HG03196 (cell line): ENCODE results near the gene HAVCR1.
"Not testable (repeated sequence)": the region's sequence is repeated elsewhere in the genome, so short reads cannot be mapped to it uniquely, and the experiment has no call there.

Experiments
- ATAC-seq: cut with Tn5 transposase; IDR thresholded peaks from one replicate; pipeline ENCODE4 v1.9.1; 2021; ENCODE audit not compliant: unreplicated experiment

The HAVCR1 gene

DNA sequence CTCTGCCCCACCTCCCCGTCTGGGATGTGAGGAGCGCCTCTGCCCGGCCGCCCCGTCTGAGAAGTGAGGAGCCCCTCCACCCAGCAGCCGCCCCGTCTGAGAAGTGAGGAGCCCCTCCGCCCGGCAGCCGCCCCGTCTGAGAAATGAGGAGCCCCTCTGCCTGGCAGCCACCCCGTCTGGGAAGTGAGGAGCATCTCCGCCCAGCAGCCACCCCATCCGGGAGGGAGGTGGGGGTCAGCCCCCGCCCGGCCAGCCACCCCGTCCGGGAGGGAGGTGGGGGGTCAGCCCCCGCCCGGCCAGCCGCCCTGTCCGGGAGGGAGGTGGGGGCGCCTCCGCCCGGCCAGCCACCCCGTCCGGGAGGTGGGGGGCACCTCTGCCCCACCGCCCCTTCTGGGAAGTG lies 44.8 kb downstream of the HAVCR1 start:
- ATAC-seq: not testable (repeated sequence)

DNA sequence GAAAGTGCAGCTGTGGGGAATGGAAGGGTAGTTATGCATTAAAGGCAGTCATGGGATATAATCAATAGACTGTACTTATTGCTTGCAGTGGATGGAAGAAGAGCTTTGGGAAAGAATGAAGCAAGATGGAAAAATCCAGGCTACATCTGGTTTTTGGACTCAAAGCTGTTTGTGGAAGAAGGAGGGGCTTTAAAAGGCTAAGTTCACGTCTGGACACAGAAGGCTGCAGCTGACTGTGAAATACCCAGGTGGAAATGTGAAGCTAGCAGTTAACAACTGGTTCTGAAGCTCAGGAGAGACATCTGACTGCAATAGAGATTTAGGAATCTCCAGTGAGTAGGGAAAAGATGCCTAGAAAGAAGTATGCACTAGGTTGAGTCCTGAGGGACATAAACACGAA lies 52.7 kb downstream of the HAVCR1 start:
- ATAC-seq: no peak

DNA sequence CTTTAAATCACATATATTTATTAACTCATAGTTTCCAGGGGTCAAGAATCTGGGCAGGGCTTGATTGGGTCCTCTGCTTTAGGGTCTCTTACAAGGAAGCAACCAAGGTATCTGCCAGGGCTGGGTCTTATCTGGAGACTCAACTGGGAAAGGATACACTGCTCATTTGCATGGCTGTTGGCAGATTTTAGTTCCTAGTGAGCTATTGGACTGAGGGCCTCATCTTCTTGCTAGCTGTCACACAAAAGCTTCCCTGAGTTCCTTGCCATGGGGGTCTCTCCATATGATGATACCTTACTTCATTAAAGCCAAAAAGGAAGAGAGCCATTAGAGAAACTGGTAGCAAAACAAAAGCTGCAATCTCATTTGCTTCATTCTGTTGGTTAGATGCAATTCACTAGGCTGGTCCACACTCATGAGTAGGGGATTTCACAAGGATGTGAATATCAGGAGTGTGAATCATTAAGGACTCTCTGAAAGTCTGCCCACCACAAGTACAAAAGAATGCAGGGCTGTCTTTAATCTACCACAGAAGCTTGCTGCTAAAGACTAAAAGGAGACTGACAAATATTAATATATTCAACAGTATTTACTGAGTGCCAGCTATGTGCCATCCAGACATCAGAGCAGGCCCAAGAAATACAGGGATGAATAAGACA lies 53.9 kb downstream of the HAVCR1 start:
- ATAC-seq: peak; percentile 63

DNA sequence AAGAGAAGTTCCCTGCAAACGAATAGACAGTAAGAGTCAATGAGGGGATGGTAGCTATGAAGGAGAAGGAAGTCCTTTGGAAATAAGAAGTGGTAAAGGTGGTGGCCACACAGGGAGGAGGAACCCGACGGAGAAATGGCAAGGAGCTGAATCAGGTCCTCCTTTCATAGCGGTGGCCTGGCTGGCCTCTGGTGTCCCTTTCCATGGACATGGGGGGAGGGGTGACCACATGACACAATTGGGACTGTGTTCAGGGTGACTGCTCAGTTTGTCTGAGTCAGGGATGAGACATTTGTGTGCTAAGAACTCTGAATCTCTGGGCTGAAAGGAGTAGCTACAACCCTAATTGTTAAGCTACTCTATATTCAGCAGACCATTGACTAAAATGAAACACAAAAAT lies 67.2 kb downstream of the HAVCR1 start:
- no peak for ATAC-seq

DNA sequence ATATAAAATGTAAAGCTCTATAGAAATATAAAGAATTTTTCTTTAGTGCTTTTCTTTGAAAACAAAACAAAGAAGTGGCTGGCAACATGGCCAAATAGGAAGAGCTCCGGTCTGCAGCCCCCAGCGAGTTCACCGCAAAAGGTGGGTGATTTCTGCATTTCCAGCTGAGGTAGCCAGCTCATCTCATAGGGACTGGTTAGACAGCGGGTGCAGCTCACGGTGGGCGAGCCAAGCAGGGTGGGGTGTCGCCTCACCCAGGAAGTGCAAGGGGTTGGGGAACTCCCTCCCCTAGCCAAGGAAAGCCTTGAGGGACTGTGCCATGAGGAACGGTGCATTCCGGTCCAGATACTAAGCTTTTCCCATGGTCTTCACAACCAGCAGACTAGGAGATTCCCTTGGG lies 74.9 kb downstream of the HAVCR1 start:
- ATAC-seq: no peak

DNA sequence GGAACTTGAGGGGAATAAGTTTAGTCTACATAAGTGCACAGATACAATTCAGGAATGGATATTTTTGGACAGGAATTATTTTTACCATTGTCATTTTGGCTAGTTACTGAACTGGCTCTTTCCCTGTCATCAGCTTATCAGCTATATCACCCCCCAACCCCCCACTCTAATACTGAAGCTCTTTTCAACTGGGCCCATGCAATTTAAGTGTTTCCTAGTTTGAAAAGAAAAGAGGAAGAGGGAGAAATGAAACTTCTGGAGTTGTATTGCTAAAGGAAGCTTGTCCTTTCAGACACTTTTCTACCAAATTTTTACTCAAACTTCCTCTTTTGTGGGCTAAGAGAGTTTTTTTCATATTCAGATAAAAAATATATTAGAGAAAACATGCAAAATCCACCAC lies 77.4 kb downstream of the HAVCR1 start:
- no peak for ATAC-seq
